SK-N-MC (cell line): ENCODE data around the gene AASDH.

Experiments used
- EZH2 ChIP-seq: fragments of 200-600 bp; sonication (generic); IDR thresholded peaks from one replicate; pipeline ENCODE4 v1.6.1; 2017; ENCODE audit warnings: antibody characterized with exemption
- FOXP2 ChIP-seq: optimal IDR thresholded peaks from 2 replicates; pipeline ENCODE3; 2011; ENCODE audit warnings: mild to moderate bottlenecking, moderate library complexity; ENCODE audit not compliant: insufficient read depth; ENCODE audit errors: extremely low read length, control extremely low read depth
- POLR2AphosphoS5 ChIP-seq: IDR thresholded peaks from 2 replicates; pipeline ENCODE4 v1.6.1; 2012; ENCODE audit warnings: mild to moderate bottlenecking, low read depth, low read length, borderline replicate concordance

DNA sequence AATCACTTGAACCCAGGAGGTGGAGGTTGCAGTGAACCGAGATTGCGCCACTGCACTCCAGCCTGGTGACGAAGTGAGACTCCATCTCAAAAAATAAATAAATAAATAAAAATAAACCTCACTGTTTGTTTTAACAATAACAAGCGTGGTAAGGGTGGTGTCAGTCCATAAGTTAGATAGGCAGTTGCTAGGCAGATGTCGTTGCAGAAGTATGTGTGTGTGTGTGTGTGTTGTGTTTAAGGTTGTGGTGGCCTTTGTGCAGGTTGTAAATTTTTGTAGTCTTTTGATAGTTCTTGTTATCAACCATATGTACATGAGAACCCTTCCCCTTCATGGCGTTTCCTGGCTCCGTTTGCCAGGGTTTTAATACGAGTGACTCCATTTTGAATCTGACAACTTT, 4.0 kb upstream of the AASDH start:
- TF ChIP-seq EZH2 (no peak), POLR2AphosphoS5 (no peak), FOXP2 (no peak)
